Stimulated activated CD8-positive, alpha-beta memory T cell treated with anti-CD3 and anti-CD28 coated beads, Interleukin-7, amount 100 ng/mL, for 4 hours (primary cell): ENCODE results near the gene HPRT1.

Experiments used
- DNase-seq, 2 donors: peaks; one replicate each; pipeline ENCODE4 v3.0.0-alpha.2; 2020; ENCODE audit warnings: low read depth in 2 of 2

HPRT1 gene

DNA sequence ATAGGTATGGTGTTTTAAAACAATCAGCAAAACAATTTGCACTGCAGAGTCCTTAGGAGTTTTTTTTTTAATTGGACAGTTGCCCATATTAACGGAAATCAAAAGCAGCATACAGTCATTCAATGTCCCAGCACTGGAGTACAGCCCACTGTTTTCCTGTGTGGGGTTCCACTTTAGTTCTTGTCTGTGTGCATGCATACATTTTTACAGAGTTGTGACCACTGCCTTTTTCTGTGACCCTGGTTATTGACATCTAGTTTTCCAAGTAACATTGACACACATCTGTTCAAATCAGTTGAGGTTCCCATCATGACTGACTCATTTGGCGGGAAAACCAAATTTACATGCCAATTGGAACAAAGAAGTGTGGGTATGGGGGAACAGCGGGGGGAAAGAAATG lies 83.3 kb downstream of the HPRT1 start:
- DNase-seq = no peak

DNA sequence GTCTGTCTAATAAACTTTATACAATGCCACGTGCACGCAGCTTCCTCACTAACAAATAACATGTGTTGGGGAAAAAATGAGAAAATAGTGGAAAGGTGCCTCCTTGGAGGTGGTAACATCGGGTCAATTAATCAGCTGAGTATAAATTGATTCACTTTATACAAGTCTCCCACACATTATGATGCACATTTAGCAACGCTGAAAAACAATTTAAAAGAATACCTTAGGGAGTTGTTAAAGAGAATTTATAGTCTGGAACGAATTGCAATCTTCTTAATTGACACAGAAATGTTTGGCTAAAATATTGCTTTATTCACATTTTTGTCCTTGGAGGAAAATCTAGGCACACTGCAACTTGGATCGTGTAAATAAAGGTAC lies 84.2 kb downstream of the HPRT1 start:
- DNase-seq = no peak

DNA sequence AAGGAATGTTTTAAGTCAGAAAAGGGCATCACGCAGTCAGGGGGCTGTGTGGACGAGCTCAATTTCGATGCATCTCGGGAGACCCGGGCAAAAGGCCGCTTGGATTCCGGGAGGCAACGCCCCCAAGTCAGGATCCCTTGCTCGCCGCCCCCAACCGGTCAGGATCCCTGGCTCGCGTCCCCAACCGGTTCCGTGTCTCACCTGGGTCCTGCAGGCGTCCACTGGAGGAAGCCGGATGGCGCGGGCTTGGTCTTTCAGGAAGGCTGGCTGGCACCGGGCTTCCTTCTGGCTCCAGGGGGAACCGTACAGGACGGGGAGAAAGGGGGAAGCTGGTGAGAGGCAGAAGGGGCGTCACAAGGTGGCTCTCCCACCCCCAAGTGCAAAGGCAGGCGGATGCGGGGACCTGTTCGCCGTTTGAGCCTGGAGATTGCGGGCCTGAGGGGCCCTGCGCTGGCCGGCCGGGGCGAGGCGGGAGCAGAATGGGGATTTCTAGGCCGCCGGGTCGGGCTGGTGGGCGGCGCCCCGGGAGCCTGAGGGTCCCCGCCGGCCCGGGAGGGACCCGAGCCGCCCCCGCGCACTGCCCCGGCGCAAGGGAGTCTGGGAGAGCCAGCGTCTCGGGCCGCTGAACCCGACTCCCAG lies 84.7 kb downstream of the HPRT1 start:
- no peak for DNase-seq

DNA sequence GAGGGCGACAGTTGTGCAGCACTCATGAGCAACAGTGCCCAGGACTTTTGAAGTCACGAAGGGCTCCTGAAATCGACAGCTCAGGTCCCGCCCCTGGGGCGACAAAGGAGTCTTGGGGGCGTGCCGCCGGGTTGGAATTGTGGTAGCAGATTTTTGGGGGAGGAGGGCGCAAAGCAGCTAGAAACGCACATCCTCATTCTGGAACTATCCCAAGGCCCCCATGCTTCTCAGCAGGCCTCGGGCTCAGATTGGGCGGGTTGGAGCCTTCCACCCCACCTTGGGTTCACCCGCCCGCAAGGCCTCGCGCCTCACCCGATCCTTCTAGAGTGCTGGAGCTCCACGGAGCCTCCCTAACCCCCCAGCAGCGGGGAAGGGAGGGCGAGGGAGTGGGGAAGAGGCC lies 85.5 kb downstream of the HPRT1 start:
- DNase-seq = no peak

DNA sequence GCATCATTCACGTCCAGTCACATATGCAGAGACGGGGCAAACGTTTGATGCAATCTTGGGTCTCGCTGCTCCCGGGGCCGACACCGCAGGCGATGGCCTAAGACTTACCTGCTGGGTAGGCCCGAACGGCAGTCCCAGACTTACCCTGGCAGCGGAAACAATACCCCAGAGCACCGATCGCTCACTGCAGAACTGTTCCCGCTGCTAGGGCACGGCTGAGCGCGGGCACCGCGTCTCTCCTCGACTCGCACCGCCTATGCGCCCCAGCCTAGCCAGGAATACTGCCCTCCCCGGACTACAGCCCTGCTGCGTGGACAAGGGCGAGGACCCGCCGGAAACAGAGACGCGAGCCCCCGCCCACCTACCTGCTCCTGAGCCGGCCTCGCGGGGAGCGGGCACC lies 86.2 kb downstream of the HPRT1 start:
- no peak for DNase-seq

DNA sequence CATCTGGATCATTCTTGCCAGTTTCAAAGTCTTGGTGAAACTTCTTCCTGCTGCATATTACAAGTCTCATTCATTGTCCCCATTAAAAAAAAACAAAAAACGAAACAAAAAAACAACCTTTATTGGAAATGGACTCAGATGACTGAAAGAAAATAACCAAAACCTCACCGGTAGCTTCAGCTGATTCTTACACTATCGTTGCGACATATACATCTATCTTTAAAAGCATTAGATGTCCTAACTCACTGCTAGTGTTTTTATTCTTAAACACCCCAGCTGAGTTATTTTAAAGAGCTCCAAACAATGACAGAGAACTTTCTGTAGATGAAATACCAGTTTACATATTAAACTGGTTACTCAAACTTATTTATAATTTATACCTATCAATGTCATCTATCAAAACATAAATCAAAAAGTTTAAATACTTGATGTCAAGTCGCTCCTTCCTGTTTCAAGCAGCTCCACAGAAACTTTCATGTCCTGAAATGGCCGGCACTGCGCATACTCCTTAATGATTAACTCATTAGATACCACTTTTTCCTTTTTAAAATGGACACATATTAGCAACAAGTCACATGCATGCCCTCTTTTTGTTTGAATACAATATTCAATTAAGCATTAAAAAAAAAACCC lies 87.2 kb downstream of the HPRT1 start:
- DNase-seq = no peak

DNA sequence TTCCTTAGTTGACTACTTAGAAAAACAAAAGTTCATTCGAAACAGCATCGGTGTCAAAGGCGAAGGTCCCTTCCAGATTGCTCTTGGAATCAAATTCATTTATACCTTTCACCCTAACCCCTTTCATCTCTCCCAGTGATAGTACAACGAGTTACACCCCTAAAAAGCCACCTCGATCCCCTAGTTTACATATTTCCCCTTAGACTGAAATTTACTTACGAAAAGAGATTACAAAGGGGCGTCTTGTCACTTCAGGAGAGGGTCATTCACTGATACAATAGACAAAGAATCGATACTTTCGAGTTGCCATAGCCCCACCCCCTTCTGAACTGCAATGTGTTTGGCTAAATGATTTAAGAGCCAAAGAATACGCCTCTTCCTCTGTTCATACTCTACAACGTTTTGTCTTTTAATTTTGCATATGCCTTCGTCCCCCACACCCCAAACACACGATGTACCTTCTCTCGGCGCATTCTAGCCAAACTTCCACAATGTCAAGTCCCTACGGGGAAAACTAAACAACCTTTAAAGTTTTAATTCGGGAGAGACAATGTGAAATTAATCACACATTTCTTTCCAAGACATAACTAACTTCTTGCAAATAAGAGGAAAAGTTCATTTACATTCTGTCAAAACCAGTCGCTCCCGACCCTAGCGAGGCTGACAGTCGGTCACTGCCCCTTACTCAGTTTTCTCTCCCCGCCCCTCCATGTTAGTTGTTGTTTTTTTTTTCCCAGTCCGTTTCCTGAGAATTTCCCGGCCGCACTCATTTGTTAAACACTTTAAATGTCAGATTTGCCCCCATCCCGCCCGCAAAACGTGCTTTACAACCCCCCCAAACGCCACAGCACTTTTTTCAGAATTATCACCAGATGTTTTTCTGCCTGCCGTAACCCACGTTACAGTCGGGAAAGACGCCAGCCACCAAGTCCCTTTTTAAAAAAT lies 88.6 kb downstream of the HPRT1 start:
- no peak for DNase-seq
